Cerebellar cortex (tissue), 1 donor: ENCODE measurements around the gene APC2.
"Not testable (repeated sequence)": the region's sequence is repeated elsewhere in the genome, so short reads cannot be mapped to it uniquely, and the experiment has no call there.

Experiments
- DNase-seq: peaks from one replicate; pipeline ENCODE4 v3.0.0-alpha.2; 2015; ENCODE audit warnings: low spot score

The APC2 gene

DNA sequence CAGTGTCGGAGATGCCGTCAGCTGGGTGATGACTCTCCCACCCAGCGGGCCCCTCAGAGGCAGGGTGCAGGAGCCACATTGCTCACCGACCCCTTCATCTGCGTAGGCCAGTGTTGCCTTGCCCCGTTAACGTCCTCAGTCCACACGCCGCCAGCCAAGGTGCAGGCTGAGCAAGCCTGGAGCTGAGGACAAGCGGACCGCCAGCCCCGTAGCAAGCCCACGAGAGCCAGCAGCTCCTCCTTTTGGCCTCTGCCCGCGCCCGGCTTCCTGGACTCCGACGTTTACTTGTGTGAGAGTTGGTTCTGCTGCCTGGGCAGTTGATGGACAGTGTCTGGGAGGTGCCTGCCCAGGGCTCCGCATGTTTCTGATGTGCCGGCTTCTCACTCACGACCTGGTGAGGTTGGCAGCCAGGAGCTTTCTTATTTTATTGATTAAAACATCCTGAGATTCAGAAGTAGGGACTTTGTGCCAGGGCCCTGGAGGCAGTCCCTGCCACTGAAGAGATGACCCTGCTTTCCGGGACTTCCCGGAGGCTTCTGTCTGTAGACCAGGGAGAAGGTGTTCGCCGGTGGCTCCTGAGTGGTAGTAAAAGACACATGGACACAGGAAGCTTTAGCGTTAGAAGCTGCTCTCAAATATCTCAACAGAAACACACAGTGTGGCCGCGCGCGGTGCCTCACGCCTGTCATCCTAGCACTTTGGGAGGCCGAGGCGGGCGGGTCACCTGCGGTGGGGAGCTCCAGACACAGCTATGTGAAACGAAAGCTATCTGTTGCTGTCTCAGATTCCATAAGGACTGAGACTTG lies 36.7 kb upstream of the APC2 start:
- DNase-seq = no peak

DNA sequence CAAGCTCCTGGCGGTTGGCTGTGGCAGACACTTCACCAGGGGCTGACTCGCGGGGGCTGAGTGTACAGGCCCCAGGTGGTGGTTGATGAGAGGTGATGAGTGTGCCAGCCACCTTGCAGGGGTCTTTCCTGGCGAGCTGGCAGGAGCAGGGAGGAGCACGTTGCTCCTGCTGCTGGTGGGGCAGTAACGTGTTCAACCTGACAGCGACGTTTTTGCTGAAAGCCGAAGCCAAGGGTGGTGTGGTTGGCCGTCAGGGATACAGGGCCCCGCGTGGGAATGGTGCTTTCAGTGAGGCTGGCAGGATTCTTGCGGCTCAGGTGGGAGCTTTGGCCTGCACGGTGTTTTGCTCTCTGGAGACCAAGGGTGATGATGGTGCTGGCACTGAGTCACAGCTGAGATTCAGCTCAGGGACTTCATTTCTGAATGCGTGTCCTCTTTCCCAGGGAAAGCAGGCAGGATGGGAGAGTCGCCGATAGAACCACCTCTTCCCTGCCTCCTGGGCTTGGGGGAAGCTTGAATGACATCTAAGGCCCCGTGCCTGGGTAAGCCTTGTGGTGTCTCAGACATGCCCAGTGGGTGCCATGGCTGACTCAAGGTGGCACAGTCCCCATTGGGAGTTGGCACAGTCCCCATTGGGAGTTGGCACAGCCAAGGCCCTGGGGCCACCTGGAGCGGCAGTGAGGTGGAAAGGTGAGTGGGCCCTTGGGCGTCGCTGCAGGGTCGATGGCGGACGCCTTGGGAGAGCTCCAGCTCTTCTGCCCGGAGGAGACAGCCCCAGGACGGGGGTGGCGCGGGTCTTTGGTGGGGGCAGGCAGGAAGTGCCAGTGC lies 33.7 kb upstream of the APC2 start:
- no peak for DNase-seq

DNA sequence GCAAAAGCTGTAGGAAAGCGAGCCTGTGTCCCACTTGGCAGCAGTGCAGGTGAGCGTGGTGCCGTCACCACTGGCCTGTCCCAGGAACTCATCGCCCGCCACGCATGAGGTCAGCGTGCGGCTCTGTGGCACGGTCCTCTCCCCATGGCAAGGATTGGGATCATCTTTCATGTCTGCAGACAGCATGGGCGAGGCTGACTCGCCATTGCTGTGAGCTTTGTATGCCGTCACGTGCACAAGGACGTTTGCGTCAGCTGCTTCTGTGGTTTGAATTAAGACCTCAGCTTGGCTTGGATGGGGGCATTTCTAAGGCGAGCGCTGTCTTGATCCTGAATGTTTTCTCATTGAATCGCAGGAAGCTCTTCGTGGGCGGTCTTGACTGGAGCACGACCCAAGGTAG lies 32.8 kb upstream of the APC2 start:
- no peak for DNase-seq

DNA sequence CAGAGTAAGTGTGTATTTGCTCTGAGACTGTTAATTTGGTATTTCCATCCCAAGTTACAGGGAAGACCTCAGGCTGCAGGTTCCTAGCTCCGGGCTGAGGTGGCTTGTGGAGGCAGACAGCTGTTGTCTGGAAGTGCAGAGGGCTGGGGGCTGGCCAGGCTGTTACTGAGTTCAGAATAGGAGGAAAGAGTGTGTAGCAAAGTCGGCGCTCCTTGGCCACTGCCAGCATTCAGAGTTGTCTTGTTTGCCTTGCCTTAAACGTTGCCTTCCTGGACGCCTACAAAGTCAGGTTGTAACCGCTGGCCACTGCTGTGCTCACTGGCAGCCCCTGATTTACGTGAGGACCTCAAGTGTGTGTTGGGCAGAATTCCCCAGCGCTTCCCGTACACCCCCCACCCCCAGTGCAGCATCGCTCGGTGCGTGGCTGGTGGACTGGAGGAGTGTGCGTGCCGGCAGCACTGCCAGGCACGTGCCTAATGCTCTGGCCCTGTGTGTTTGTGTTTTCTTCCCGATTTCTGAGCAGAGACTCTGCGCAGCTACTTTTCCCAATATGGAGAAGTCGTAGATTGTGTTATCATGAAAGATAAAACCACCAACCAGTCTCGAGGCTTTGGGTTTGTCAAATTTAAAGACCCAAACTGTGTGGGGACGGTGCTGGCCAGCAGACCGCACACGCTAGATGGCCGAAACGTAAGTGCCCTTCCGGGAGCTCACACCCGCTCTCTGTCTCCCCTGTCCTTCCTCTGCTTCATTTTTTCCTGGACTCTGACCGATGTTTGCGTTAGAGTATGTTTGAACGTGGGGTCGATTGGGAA lies 32.0 kb upstream of the APC2 start:
- DNase-seq = no peak

DNA sequence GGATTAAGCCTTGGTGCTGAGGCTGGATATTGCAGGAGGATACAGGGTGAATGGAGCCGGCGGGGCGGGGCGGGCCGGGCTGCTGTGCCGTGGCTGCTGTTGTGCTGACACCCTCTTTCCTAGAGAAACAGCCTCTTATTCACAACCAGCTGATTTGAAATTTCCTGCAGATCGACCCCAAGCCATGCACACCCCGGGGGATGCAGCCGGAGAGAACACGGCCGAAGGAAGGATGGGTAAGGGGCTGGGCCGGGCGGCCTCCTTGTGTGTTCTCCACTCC lies 31.5 kb upstream of the APC2 start:
- DNase-seq = no peak

DNA sequence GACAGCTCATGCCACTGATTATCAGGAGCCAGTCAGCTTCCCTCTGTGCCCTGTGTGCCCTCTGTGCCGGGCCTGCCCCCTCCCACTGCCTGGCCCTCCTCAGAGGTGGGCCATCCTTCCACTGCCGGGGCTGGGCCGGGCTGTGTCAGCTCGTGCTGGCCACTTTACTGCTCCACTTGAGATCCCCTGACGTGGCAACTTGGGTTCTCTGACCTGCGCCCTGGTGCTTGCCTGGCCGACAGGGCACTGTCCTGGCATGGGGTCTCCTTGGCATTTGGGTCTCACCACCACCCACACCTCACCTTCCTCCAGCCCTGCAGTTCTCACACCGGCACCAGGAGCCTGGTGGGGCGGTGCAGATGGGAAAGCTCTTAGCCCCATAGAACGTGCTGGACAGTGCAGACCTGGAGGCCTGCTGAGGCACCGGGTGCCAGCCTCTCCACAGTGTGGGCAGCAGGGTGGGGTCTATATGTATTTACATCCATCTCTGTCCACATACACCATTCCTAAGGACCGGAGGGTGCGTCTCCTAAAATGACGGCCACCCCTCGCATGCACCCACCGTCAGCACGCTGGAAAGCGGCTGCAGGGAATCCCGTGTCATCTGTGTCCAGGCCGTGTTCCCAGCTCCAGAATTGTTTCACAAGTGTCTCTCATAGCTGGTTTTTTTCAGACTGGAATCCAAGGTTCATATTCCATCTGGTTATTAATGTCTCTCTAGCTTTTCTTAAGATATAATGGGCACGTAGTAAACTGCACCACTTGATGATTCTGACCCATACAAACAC lies 30.8 kb upstream of the APC2 start:
- no peak for DNase-seq

DNA sequence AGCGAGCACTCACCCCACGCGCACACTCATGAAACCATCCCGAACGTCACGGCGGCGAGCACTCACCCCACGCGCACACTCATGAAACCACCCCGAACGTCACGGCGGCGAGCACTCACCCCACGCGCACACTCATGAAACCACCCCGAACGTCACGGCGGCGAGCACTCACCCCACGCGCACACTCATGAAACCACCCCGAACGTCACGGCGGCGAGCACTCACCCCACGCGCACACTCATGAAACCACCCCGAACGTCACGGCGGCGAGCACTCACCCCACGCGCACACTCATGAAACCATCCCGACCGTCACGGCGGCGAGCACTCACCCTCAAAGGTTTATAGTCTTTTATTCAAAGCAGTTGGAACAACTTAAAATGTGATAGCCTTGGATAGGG lies 29.8 kb upstream of the APC2 start:
- not testable (repeated sequence) for DNase-seq

DNA sequence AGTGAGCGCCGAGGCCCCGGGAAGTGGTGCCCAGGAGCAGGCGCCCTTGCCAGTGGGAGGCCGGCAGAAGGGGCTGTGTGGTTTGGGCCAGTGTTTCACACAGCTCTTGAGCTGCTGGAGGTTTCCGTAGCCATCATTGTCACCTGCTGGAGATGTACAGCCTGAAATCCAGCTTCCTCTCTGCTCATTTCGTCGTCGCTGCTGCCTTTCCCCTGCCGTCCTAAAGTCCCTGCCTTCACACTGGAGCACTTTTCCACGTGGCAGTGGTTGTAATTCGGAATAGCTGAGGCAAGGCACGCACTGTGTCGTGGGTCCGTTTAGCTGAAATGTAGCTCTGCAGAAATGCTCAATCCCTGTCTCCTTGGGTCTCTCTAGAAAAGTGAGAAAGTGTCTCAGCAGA lies 29.3 kb upstream of the APC2 start:
- no peak for DNase-seq

DNA sequence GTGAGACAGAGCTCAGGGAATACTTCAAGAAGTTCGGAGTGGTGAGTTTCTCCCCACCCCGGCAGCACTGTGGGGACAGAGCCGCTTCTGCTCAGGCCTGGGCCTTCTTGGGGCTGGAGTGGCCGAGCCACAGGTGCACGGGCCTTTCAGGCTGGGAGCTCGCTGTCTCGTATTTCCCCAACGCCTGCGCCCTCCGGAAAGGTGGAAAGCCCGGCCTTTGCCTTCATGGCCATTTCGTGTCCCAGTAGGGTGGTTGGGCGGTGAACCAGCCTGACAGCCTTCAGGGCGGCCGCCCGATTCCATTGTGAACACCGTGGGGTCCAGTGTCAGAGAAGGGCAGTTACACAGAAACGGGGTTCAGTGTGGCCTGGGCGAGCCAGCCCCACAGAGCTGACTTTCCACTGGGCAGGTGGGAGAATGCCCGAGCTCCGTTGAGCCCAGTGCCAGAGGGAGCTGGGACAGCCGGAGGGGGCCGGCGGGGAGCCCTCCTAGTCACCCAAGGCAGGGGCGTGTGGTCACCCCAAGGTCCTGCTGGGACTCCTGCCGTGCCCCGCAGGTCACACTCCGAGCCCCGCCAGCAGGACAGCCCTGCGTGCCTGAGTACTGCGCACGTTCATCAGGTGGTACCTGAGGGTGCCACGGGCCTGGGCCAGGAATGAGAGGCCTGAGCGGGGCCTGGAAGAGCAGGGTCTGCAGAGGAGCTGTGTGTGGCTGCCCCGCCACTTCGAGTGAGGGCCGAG lies 28.5 kb upstream of the APC2 start:
- no peak for DNase-seq

DNA sequence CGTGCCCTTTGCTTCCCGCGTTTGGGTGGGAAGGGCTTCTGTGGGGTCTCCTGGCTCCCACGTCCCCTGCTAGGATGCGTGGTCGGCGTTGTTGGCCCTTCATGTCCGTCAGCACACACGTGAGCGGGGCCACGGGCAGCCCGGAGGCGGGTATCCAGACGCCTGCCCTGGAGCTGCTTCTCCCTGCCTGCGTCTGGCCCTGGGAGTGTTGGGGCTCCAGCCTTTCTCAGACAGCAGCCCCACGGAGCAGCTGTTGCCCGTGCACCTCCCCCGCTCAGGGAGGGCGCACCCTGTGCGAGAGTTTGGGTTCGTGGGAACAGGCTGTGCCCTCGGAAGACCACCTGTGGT lies 28.0 kb upstream of the APC2 start:
- DNase-seq = no peak

DNA sequence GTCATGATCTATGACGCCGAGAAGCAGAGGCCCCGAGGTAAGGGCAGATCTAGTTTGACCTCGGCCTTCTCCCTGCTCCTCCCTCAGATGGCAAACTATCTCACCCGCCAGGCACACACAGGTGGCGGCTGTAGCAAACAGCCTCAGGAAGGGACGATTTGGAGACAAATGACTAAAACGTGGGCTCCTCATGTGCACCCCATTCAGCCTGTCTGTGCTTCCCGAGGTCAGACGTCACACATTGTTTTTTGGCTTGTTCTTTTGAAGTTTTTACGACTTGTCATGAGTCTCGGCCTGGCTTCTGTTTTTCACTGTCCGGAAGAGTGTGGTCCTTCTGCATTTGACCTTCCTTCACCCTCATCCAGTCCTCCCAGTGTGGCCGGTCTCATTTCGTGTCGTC lies 27.6 kb upstream of the APC2 start:
- DNase-seq = no peak

DNA sequence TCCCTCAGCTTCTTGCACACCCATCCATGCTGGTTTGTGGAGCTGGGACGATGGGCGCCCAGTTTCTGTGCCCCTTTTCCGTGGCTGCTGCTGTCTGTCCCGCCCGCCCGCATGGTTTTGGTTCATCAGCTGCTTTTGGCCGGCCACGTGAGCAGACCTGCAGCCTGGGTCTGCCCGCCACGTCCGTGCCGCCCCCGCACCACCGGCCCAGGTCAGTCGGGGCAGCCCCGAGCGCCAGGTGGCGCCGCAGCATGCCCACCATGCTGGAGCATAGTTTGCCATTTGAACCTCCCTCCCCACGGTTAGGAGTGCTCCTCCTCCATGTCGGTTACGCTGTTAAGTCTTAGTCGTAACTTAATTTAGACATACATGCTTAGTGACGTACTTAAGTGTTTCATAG lies 27.0 kb upstream of the APC2 start:
- no peak for DNase-seq

DNA sequence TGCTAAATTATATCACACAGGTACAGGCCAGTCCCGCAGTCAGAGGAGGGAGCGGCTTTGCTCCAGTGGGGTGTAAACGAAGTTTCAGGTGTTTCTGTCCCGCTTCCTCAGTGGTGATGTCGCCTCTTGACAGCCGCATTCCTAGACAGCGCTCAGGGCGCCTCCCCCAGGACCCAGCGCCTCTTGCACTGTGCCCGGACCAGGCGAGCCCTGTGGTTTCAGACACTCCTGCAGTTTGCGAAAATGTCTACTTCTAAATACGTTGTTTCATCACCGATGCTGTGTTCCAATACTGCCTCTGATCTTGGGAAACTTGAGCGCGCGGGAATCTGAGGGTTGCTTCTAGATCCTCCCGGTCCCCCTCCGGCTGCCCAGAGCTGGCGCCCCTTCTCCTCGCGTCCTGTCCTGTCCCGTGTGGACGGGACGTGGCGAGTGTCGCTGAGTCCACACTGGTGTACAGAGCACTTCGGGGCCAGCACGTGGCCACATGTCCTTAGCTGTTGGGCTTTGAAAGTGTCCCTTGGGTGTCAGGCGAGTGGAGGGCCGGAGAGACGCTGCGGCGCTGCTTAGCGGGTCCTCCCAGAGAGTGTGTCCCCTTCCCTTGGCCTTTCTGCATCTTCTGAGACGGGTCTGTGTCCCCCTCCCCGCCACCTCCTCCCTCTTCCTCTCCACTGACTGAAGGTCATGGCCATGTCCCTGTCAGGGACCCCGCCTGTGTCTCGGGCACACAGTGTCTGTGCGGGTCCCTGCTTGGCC lies 26.3 kb upstream of the APC2 start:
- DNase-seq = no peak

DNA sequence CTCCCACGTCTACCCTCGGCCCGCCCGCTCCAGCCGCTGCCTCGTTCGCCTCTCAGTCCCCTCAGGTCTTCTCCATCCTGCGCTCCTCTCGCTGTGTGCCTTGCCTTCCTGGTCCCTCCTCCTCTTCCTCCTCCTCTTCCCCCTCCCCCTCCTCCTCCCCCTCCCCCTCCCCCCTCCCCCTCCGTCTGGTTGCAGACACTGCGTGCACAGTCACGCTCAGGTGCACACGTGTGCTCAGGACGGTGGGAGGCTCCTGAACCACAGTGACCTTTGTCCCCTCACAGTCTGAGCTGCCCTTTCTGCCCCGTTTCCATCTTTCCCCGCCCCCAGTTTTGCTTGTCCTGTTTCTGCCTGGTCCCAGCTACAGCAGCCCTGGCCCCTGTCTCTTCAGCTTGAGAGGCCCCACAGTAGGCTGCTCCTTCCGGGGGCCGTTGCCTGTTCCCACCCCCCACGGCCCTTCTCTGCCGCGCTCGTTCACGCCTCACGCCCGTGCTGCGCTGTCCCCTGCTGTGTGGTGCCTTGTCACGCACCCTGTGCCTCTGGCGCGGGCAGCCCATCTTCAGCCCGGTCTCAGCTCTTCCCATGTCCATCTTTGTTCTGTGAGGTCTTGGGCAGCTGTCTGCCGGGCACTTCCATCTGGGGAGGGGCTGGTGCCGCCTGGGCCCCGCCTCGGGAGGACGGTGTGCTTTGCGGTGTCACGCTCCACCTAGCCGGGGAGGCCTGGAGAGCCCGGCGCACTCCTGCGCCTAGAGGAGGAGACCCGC lies 25.5 kb upstream of the APC2 start:
- DNase-seq = no peak

DNA sequence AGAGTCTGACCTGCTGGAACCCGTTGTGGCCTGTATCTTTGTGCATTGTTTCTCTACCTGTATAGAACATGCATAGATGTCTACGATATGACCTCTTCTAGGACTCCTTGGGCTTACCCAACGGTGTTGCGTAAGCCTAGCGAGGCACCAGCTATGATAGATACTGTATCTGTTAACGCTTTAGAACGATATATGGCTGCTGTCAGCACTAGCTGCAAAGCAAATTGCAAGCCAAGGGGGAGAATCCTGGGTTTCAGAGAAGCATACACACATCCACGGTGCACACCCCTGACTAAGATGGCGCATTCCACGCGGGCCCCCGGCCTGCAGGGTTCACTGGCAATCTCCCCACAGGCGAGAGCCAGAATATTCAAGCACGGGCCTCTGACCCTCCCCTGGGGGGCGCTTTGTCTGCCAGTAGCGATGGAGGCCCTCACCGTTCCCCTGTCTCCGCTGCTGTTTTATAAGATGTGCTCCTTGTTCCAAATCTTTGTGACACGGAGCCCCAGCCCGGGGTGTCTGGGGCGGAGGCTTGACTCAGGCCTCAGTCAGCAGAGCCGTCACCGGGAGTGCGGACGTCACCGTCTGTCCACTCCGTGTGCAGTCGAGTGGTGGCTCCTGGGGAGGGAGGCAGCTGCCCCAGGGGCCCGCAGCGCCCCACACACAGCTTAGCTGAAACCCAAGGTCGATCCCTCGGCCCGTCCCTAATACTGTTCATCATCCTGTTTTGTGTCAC lies 24.7 kb upstream of the APC2 start:
- DNase-seq = no peak

DNA sequence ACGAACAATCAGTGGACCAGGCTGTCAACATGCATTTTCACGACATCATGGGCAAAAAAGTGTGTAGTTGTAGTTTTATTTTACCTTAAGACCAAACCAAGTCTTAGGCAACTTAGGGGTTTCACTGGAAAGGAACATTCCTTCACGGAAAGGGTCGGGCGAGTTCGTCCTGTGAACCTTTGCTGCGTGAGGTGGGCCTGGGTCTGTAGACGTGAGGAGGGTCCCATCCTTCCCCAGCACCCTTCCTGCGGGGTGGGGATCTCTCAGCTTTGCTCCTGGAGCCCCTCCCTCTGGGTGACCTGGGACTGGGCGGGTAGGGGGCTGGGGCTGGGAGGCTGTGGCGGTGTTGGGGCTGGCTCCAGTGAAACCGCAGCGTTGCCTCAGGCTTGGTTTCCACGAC lies 24.0 kb upstream of the APC2 start:
- DNase-seq = no peak

DNA sequence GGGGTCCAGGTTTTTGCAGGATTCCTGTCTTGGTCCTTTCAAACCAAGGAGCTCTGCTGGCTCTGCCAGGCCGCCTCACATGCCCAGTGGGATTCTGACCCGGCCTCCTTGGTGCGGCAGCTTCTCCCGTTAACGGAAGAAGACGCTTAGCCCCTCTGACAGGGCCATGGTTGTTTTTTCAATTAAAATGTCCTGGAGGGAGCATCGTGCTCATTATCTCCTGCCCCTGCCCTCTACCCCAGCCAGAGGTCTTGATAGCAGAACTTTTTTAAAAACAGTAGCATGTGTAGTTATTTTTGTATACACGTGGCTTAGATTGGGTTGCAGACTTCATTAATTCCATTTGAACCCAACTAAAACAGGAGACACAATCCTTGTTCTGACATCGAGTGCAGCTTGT lies 23.2 kb upstream of the APC2 start:
- no peak for DNase-seq

DNA sequence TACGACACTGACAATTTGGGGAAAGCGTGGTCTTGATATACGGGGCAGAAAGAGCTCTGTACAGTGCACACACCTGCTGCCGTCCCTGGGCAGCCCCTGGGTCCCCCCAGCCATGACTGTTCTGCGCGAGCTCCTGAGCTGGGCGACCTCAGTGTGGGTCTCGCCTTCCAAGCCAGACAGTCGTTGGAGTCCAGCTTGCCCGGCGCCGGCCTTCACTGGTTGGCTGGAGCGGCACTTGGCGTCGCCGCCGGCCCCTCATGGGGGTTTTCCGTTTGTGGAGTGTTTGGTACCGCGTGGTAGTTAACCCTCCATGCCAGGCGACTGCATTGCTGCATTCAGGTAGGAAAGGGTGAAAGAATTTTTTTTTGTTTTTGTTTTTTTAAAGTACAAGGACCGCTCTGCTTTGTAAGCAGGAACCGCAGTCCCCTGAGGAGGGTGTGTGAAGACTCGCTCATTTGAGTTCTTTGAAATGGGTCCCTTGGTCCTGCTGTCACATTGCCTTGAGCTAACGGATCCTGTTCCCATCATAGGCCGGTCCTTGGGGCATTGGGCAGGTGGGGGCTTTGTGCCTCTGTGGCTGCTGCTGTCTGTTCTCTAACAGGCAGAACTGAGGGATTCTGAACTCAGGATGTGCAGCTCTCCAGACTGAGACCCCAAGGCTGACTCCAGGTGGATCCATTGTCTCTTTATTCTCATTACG lies 22.6 kb upstream of the APC2 start:
- no peak for DNase-seq
